HepG2 (cell line): ENCODE results near the gene TET2. TPM values are rescaled to one million over a fixed set of nuclear protein-coding genes. Genes with fewer than 3 reads are reported as not detected.

ENCODE experiments used
- ATAC-seq: fragments of 200-7000 bp; cut with Tn5 transposase; 3 replicates; pipeline ENCODE4 v1.9.1; 2020; ENCODE audit warnings: mild to moderate bottlenecking, moderate library complexity
- BruUV-seq: library from RNA; stranded (reverse); fragments of 400-500 nt; replicated peaks from 2 replicates; lab custom pipeline; 2021; lab: Mats Ljungman, UMichigan
- CTCF ChIA-PET: fragments of 300-600 bp; formaldehyde crosslinking; extraction: SDS; loops from one replicate; lab custom pipeline; 2021; ENCODE audit warnings: low total read pairs, inconsistent platforms, low intra/inter-chr PET ratio; lab: Yijun Ruan, JAX
- POLR2A ChIA-PET: fragments of 350-600 bp; sonication (Branson Sonifier 250); formaldehyde crosslinking; loops from one replicate; lab custom pipeline; 2020; ENCODE audit warnings: antibody characterized with exemption, inconsistent platforms; lab: Yijun Ruan, JAX
- DNase-seq: peaks from one replicate; pipeline ENCODE4 v3.0.0-alpha.2; 2015; ENCODE audit warnings: low spot score
- FAIRE-seq: peaks from 3 replicates; lab custom pipeline; 2011; peaks lifted over from hg19 to GRCh38; lab: Jason Lieb, UNC
- H2AFZ ChIP-seq: one replicate; pipeline ENCODE4 v1.6.1; 2011; ENCODE audit warnings: low read length, inconsistent platforms
- H3K27ac ChIP-seq: fragments of 300-600 bp; 3 replicates; pipeline ENCODE4 v1.8.0; 2011; ENCODE audit warnings: mixed run types, mild to moderate bottlenecking, mixed read lengths, low read length, inconsistent platforms; ENCODE audit not compliant: insufficient read depth; ENCODE audit errors: extremely low read length
- H3K27me3 ChIP-seq, 2 experiments: fragments of 200-600 bp in 1 of 2; 2 replicates in 1 of 2; 3 replicates in 1 of 2; pipeline versions ENCODE4 v1.6.0 to v1.8.0; 2011; ENCODE audit warnings: low read length in 2 of 2, mild to moderate bottlenecking in 2 of 2, moderate library complexity in 2 of 2, inconsistent platforms in 1 of 2; ENCODE audit not compliant: insufficient read depth in 2 of 2, control insufficient read depth in 1 of 2
- H3K36me3 ChIP-seq, 2 experiments: fragments of 200-600 bp in 1 of 2; replicated peaks in 1 of 2; 2 replicates in 1 of 2; 3 replicates in 1 of 2; pipeline versions ENCODE4 v1.5.1 to v1.8.0; 2011; ENCODE audit warnings: low read length in 2 of 2, inconsistent platforms in 1 of 2; ENCODE audit not compliant: insufficient read depth in 2 of 2, control insufficient read depth in 1 of 2
- H3K4me1 ChIP-seq: 2 replicates; pipeline ENCODE4 v1.5.1; 2012; ENCODE audit warnings: low read length, inconsistent platforms; ENCODE audit not compliant: insufficient read depth
- H3K4me2 ChIP-seq: 2 replicates; pipeline ENCODE4 v1.6.0; 2011; ENCODE audit warnings: low read depth, low read length, inconsistent platforms
- H3K4me3 ChIP-seq, 3 experiments: fragments of 200-600 bp in 1 of 3; sonication (generic), shearing (Covaris generic) in 1 of 3; replicated peaks in 1 of 3; 2 replicates each; pipeline ENCODE4 v1.5.1; 2011 to 2016; ENCODE audit warnings: low read length in 3 of 3, inconsistent platforms in 2 of 3, low read depth in 2 of 3, mild to moderate bottlenecking in 2 of 3, control low read depth in 1 of 3, mixed read lengths in 1 of 3; ENCODE audit not compliant: insufficient read depth in 1 of 3
- H3K79me2 ChIP-seq: one replicate; pipeline ENCODE4 v1.6.1; 2011; ENCODE audit warnings: low read length, inconsistent platforms; ENCODE audit not compliant: insufficient read depth
- H3K9ac ChIP-seq: 2 replicates; pipeline ENCODE4 v1.6.0; 2011; ENCODE audit warnings: mild to moderate bottlenecking, low read depth, low read length, inconsistent platforms; ENCODE audit not compliant: insufficient read depth
- H3K9me3 ChIP-seq: 2 replicates; pipeline ENCODE4 v1.5.1; 2012; ENCODE audit warnings: mild to moderate bottlenecking, low read length
- H4K20me1 ChIP-seq: 2 replicates; pipeline ENCODE4 v1.6.0; 2011; ENCODE audit warnings: inconsistent platforms, mild to moderate bottlenecking, low read length, moderate library complexity; ENCODE audit not compliant: insufficient read depth
- FOXM1 ChIP-seq: sonication (generic); formaldehyde crosslinking; IDR thresholded peaks from 2 replicates; pipeline ENCODE4 v1.5.0; 2020; ENCODE audit warnings: missing genetic modification reagents
- FOXP1 ChIP-seq, 2 experiments: fragments of 450-650 bp in 1 of 2; IDR thresholded peaks; 2 replicates each; pipeline ENCODE4 v1.6.1; 2017 to 2018; ENCODE audit warnings: antibody characterized with exemption in 1 of 2
- GLMP ChIP-seq: sonication (generic); formaldehyde crosslinking; IDR thresholded peaks from 2 replicates; pipeline ENCODE4 v1.9.0; 2021; ENCODE audit warnings: missing genetic modification reagents, mild to moderate bottlenecking, borderline replicate concordance
- JDP2 ChIP-seq: sonication (generic); formaldehyde crosslinking; IDR thresholded peaks from 2 replicates; pipeline ENCODE4 v1.8.1; 2022; ENCODE audit warnings: missing genetic modification reagents, borderline replicate concordance
- ZNF33B ChIP-seq: sonication (generic); formaldehyde crosslinking; IDR thresholded peaks from 2 replicates; pipeline ENCODE4 v1.5.1; 2020; ENCODE audit warnings: mild to moderate bottlenecking, missing genetic modification reagents
- WGBS: methylation state at CpG from one replicate; pipeline ENCODE4 v1.1.6; 2017; ENCODE audit warnings: low lambda C conversion rate; 5-methylcytosine and 5-hydroxymethylcytosine counted together
- in situ Hi-C: cut with HindIII; loops from 2 replicates; pipeline ENCODE4 v1.10.0; 2017; ENCODE audit warnings: low pct_unique_long_range_greater_than_20kb; ENCODE audit not compliant: extremely low pct_ligation_motif_present
- intact Hi-C: fragments of 100-400 bp; cut with micrococcal nuclease; formaldehyde crosslinking; loops from one replicate; pipeline ENCODE4 v1.10.0; 2022; ENCODE audit not compliant: unreplicated experiment
- polyA plus RNA-seq, 8 experiments: library from polyadenylated mRNA; depleted of rRNA in 3 of 8; stranded (reverse) in 7 of 8; unstranded in 1 of 8; fragments of >200 nt; fragmentation: Illumina TruSeq in 4 of 8; extraction: Trizol in 4 of 8; gene quantifications; 2 replicates each; pipeline versions ENCODE4 v1.2.1 to v1.2.3, GENCODE V29; 2011 to 2016; ENCODE audit warnings: low read depth in 4 of 8, missing spikeins in 1 of 8, mixed read lengths in 1 of 8; ENCODE audit not compliant: insufficient read depth in 1 of 8
- total RNA-seq, 5 experiments: library from RNA; depleted of rRNA; stranded (reverse); fragments of >200 nt; fragmentation: Illumina TruSeq; extraction: Trizol; gene quantifications; 2 replicates each; pipeline ENCODE4 v1.2.3, GENCODE V29; 2016; ENCODE audit warnings: low read depth in 1 of 5
- TF ChIP-seq, protein P1 (sequence below): sonication (generic); formaldehyde crosslinking; IDR thresholded peaks from 2 replicates; pipeline ENCODE4 v1.8.1; 2023; ENCODE audit warnings: mild to moderate bottlenecking, missing genetic modification reagents
- TF ChIP-seq, protein P2 (sequence below): sonication (generic); formaldehyde crosslinking; IDR thresholded peaks from 2 replicates; pipeline ENCODE4 v1.4.0; 2020; ENCODE audit warnings: mild to moderate bottlenecking, missing genetic modification reagents

The TET2 gene
- total and polyA plus RNA-seq, 2 of the 13 experiments (the other 11 are each of a cell fraction or from before 2014, with no cell fraction given) = 4.7 to 4.8 TPM

DNA sequence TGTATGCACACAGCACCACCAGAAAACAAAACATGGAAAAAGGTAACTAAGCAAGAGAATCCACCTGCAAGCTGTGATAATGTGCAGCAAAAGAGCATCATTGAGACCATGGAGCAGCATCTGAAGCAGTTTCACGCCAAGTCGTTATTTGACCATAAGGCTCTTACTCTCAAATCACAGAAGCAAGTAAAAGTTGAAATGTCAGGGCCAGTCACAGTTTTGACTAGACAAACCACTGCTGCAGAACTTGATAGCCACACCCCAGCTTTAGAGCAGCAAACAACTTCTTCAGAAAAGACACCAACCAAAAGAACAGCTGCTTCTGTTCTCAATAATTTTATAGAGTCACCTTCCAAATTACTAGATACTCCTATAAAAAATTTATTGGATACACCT is 90.2 kb downstream of the TET2 start:
- intact Hi-C loops (no loop called here), in situ Hi-C loops (no loop called here)
- no peak for FAIRE-seq
- TF ChIP-seq JDP2 (CRISPR knock-in tag) (no peak), ZNF33B (CRISPR knock-in tag) (no peak), GLMP (CRISPR knock-in tag) (no peak), FOXM1 (no peak), FOXP1 (IDR thresholded peaks at IDR 0.05) (no peak), FOXP1 (CRISPR knock-in tag; IDR thresholded peaks at IDR 0.05) (no peak)
- TF ChIP-seq, protein P1, sequence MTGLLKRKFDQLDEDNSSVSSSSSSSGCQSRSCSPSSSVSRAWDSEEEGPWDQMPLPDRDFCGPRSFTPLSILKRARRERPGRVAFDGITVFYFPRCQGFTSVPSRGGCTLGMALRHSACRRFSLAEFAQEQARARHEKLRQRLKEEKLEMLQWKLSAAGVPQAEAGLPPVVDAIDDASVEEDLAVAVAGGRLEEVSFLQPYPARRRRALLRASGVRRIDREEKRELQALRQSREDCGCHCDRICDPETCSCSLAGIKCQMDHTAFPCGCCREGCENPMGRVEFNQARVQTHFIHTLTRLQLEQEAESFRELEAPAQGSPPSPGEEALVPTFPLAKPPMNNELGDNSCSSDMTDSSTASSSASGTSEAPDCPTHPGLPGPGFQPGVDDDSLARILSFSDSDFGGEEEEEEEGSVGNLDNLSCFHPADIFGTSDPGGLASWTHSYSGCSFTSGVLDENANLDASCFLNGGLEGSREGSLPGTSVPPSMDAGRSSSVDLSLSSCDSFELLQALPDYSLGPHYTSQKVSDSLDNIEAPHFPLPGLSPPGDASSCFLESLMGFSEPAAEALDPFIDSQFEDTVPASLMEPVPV = no peak
- TF ChIP-seq, protein P2, sequence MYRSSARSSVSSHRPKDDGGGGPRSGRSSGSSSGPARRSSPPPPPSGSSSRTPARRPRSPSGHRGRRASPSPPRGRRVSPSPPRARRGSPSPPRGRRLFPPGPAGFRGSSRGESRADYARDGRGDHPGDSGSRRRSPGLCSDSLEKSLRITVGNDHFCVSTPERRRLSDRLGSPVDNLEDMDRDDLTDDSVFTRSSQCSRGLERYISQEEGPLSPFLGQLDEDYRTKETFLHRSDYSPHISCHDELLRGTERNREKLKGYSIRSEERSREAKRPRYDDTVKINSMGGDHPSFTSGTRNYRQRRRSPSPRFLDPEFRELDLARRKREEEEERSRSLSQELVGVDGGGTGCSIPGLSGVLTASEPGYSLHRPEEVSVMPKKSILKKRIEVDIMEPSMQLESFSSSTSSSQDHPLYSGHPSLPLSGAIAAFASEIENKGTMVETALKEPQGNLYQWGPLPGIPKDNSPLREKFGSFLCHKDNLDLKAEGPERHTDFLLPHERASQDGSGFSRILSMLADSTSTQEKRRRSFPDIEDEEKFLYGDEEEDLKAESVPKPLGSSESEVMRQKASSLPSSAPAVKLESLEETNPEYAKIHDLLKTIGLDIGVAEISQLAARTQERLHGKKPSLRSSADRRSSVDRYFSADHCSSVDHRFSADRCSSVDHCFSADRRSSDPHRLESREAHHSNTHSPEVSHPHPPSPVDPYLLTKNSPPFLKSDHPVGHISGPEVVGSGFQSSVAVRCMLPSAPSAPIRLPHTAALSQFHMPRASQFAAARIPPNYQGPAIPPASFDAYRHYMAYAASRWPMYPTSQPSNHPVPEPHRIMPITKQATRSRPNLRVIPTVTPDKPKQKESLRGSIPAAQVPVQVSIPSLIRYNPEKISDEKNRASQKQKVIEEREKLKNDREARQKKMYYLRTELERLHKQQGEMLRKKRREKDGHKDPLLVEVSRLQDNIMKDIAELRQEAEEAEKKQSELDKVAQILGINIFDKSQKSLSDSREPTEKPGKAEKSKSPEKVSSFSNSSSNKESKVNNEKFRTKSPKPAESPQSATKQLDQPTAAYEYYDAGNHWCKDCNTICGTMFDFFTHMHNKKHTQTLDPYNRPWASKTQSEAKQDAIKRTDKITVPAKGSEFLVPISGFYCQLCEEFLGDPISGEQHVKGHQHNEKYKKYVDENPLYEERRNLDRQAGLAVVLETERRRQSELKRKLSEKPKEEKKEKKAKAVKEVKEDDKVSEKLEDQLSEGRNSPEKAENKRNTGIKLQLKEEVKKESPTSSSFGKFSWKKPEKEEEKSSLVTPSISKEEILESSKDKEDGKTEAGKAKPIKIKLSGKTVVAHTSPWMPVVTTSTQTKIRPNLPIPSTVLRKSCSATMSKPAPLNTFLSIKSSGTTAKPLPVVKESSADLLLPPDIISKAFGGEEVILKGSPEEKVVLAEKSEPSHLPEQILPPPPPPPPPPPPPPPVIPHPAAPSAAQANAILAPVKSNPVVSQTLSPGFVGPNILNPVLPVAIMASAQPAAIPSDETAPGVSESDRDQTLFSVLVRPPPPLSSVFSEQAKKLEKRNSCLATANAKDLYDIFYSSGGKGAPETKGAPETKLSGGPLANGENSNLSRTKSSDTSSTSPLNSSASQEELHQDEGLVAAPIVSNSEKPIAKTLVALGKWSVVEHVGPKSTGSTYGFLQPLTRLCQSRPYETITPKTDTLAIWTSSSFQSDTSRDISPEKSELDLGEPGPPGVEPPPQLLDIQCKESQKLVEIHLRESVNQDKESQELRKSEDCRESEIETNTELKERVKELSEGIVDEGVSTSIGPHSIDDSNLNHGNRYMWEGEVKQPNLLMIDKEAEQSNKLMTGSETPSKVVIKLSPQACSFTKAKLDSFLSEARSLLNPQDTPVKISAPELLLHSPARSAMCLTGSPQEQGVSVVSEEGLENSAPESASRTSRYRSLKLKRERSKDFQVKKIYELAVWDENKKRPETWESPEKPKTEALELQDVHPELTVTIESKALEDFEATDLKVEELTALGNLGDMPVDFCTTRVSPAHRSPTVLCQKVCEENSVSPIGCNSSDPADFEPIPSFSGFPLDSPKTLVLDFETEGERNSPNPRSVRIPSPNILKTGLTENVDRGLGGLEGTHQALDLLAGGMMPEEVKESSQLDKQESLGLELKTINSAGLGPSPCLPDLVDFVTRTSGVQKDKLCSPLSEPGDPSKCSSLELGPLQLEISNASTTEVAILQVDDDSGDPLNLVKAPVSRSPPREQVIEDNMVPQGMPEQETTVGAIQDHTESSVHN = no peak
- H3K9me3 ChIP-seq = no peaks in the 10 kb centered on the region
- no peak overlapping the region for H2AFZ ChIP-seq
- no peak overlapping the region for H3K4me3 ChIP-seq
- 95% methylated on average over 2 of the region's 2 CpGs for WGBS
- no peaks in the 10 kb centered on the region for H3K4me1 ChIP-seq
- no peak overlapping the region for H3K27ac ChIP-seq
- no peak for ATAC-seq
- no peak for DNase-seq
- no peaks in the 10 kb centered on the region for H4K20me1 ChIP-seq
- no peaks in the 10 kb centered on the region for H3K27me3 ChIP-seq
- no TSS peak for BruUV-seq
- no peak overlapping the region for H3K9ac ChIP-seq
- ChIA-PET CTCF (no interaction called here), POLR2A (no interaction called here)
- no peaks in the 10 kb centered on the region for H3K79me2 ChIP-seq
- peaks cover 13 to 23% of the 10 kb centered on the region in 2 experiments; a peak in 4 of 5 replicates for H3K36me3 ChIP-seq
- H3K4me2 ChIP-seq = no peak overlapping the region
